Keratinocyte (primary cell): Measurements from ENCODE around the gene ZC3H13. TPM values are rescaled to one million over a fixed set of nuclear protein-coding genes. Genes with fewer than 3 reads are reported as not detected.

Experiments used
- DNase-seq: peaks from one replicate; pipeline ENCODE4 v3.0.0-alpha.2; 2011; ENCODE audit warnings: low read depth, missing footprints, low spot score
- FAIRE-seq: peaks from 2 replicates; lab custom pipeline; 2011; peaks lifted over from hg19 to GRCh38; lab: Jason Lieb, UNC
- H2AFZ ChIP-seq: 2 replicates; pipeline ENCODE4 v1.6.0; 2012; ENCODE audit warnings: low read length, control low read depth, inconsistent platforms; ENCODE audit not compliant: control insufficient read depth
- H3K27ac ChIP-seq: 2 replicates; pipeline ENCODE4 v1.5.1; 2011; ENCODE audit warnings: low read length; ENCODE audit not compliant: control insufficient read depth, insufficient read depth
- H3K27me3 ChIP-seq: 3 replicates; pipeline ENCODE4 v1.6.0; 2011; ENCODE audit warnings: low read length; ENCODE audit not compliant: control insufficient read depth, insufficient read depth; ENCODE audit errors: extremely low read depth
- H3K36me3 ChIP-seq, 2 experiments: 2 replicates in 1 of 2; 3 replicates in 1 of 2; pipeline ENCODE4 v1.5.1; 2011; ENCODE audit warnings: low read length in 2 of 2, mild to moderate bottlenecking in 1 of 2; ENCODE audit not compliant: control insufficient read depth in 2 of 2, insufficient read depth in 2 of 2; ENCODE audit errors: extremely low read depth in 1 of 2
- H3K4me1 ChIP-seq: 3 replicates; pipeline ENCODE4 v1.5.1; 2011; ENCODE audit warnings: low read length; ENCODE audit not compliant: control insufficient read depth, insufficient read depth; ENCODE audit errors: extremely low read depth
- H3K4me2 ChIP-seq: 3 replicates; pipeline ENCODE4 v1.6.0; 2011; ENCODE audit warnings: low read depth, low read length; ENCODE audit not compliant: control insufficient read depth, insufficient read depth; ENCODE audit errors: extremely low read depth
- H3K4me3 ChIP-seq, 3 experiments: fragments of 200-600 bp in 1 of 3; sonication (generic) in 1 of 3; 2 replicates in 2 of 3; 3 replicates in 1 of 3; pipeline ENCODE4 v1.5.1; 2011 to 2016; ENCODE audit warnings: low read length in 3 of 3, mild to moderate bottlenecking in 3 of 3, control low read depth in 2 of 3, inconsistent platforms in 1 of 3, low read depth in 1 of 3, mixed read lengths in 1 of 3, mixed run types in 1 of 3, moderate library complexity in 1 of 3; ENCODE audit not compliant: control insufficient read depth in 2 of 3, insufficient read depth in 2 of 3; ENCODE audit errors: extremely low read depth in 1 of 3
- H3K79me2 ChIP-seq: 2 replicates; pipeline ENCODE4 v1.6.0; 2012; ENCODE audit warnings: low read length; ENCODE audit not compliant: control insufficient read depth, insufficient read depth
- H3K9ac ChIP-seq: 3 replicates; pipeline ENCODE4 v1.6.0; 2011; ENCODE audit warnings: low read length; ENCODE audit not compliant: control insufficient read depth, insufficient read depth; ENCODE audit errors: extremely low read depth
- H3K9me1 ChIP-seq: 3 replicates; pipeline ENCODE4 v1.6.0; 2011; ENCODE audit warnings: low read length; ENCODE audit not compliant: control insufficient read depth, insufficient read depth; ENCODE audit errors: extremely low read depth
- H3K9me3 ChIP-seq: 2 replicates; pipeline ENCODE4 v1.5.1; 2012; ENCODE audit warnings: low read depth, low read length; ENCODE audit not compliant: control insufficient read depth
- H4K20me1 ChIP-seq: 3 replicates; pipeline ENCODE4 v1.6.0; 2011; ENCODE audit warnings: low read length; ENCODE audit not compliant: control insufficient read depth, insufficient read depth; ENCODE audit errors: extremely low read depth
- EZH2 ChIP-seq: IDR thresholded peaks from one replicate; pipeline ENCODE4 v1.6.1; 2012; ENCODE audit warnings: inconsistent platforms, mild to moderate bottlenecking, low read length, moderate library complexity
- dilution Hi-C: fragments of 300-500 bp; cut with MboI; formaldehyde crosslinking; loops from one replicate; pipeline ENCODE4 v1.7.0; 2020; ENCODE audit warnings: low sequenced_read_pairs; ENCODE audit not compliant: extremely low pct_ligation_motif_present
- polyA plus RNA-seq, 5 experiments: library from polyadenylated mRNA; depleted of rRNA in 3 of 5; stranded (reverse) in 3 of 5; stranded (forward) in 1 of 5; unstranded in 1 of 5; fragments of >200 nt; gene quantifications; 1 replicate in 1 of 5; 2 replicates in 3 of 5; 3 replicates in 1 of 5; pipeline versions ENCODE4 v1.2.1 to v1.2.3, GENCODE V29; 2011 to 2012; ENCODE audit warnings: missing spikeins in 2 of 5, low read depth in 1 of 5, low replicate concordance in 1 of 5
- TF ChIP-seq, protein P1 (sequence below), 3 experiments: IDR thresholded peaks in 1 of 3; conservative IDR thresholded peaks in 1 of 3; optimal IDR thresholded peaks in 1 of 3; 2 replicates in 2 of 3; 3 replicates in 1 of 3; pipeline versions ENCODE3 to v1.5.1; 2011; ENCODE audit warnings: low read length in 3 of 3, mild to moderate bottlenecking in 3 of 3, moderate library complexity in 2 of 3, control low read depth in 1 of 3, inconsistent platforms in 1 of 3; ENCODE audit not compliant: insufficient read depth in 2 of 3; ENCODE audit errors: extremely low read depth in 1 of 3

ZC3H13 gene
- polyA plus RNA-seq, 1 donor (not counting 4 experiments of a cell fraction or from before 2014, with no cell fraction given): 10.6 TPM

DNA sequence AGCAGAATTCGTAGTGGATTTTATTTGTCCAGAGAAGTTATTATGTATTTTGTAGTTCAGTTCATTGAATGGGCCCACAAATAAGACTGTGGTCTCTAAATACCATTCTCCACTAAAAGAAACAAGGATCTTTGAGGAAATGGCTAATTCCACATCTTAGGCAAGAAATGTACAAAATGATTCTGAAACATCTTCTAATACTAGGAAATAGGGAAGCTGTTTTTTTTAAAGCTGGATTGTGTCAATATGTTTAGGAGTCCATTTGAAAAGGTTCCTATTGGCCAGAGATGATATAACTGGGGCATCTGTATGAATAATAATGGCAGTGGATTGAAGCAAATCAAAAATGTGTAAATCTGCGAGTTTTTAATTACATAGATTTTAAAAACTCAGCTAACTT is 112.5 kb downstream of the ZC3H13 start:
- H3K36me3 ChIP-seq: no peaks in the 10 kb centered on the region
- no peak overlapping the region for H2AFZ ChIP-seq
- dilution Hi-C loops: no loop called here
- no peak overlapping the region for H3K4me2 ChIP-seq
- no peaks in the 10 kb centered on the region for H3K4me1 ChIP-seq
- no peak overlapping the region for H3K4me3 ChIP-seq
- no peaks in the 10 kb centered on the region for H3K9me1 ChIP-seq
- H4K20me1 ChIP-seq: no peaks in the 10 kb centered on the region
- FAIRE-seq (no peak), DNase-seq (no peak)
- no peak overlapping the region for H3K27ac ChIP-seq
- peaks cover 14% of the 10 kb centered on the region for H3K27me3 ChIP-seq
- H3K9me3 ChIP-seq: no peaks in the 10 kb centered on the region
- no peak overlapping the region for H3K9ac ChIP-seq
- no peaks in the 10 kb centered on the region for H3K79me2 ChIP-seq
- no peak for TF ChIP-seq EZH2
- TF ChIP-seq, protein P1, sequence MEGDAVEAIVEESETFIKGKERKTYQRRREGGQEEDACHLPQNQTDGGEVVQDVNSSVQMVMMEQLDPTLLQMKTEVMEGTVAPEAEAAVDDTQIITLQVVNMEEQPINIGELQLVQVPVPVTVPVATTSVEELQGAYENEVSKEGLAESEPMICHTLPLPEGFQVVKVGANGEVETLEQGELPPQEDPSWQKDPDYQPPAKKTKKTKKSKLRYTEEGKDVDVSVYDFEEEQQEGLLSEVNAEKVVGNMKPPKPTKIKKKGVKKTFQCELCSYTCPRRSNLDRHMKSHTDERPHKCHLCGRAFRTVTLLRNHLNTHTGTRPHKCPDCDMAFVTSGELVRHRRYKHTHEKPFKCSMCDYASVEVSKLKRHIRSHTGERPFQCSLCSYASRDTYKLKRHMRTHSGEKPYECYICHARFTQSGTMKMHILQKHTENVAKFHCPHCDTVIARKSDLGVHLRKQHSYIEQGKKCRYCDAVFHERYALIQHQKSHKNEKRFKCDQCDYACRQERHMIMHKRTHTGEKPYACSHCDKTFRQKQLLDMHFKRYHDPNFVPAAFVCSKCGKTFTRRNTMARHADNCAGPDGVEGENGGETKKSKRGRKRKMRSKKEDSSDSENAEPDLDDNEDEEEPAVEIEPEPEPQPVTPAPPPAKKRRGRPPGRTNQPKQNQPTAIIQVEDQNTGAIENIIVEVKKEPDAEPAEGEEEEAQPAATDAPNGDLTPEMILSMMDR (optimal IDR thresholded peaks at IDR 0.05 in 1 of 3, IDR thresholded peaks at IDR 0.05 in 1 of 3, conservative IDR thresholded peaks at IDR 0.05 in 1 of 3; ENCODE audit: extremely low read depth in 1 of 3, insufficient read depth in 2 of 3, low read length in 3 of 3): no peak

DNA sequence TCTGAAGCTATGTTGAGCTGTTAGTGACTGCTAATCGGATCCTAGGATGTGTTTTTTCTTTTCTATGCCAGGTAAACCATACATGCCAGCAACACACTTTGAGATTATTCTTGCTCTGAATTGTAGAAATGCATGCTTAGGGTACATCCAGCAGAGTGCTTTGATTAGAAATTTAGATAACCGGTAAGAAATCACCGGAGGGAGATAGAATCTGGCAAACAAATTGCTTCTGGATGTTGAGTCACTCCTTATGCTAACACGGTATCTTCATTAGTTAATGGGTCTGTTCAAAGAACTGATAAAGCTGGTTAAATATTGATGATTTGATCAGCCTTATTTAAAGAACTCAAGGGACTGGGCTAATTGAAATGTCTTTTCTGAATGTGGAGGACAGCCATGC is 115.9 kb downstream of the ZC3H13 start:
- FAIRE-seq (no peak), DNase-seq (no peak)
- H3K27me3 ChIP-seq: peaks cover 22% of the 10 kb centered on the region
- no peak overlapping the region for H3K4me3 ChIP-seq
- no peaks in the 10 kb centered on the region for H3K9me1 ChIP-seq
- no peaks in the 10 kb centered on the region for H3K9me3 ChIP-seq
- H3K4me1 ChIP-seq: no peaks in the 10 kb centered on the region
- no peak overlapping the region for H3K4me2 ChIP-seq
- H3K27ac ChIP-seq: no peak overlapping the region
- no peaks in the 10 kb centered on the region for H4K20me1 ChIP-seq
- no peaks in the 10 kb centered on the region for H3K79me2 ChIP-seq
- TF ChIP-seq, protein P1 (optimal IDR thresholded peaks at IDR 0.05 in 1 of 3, IDR thresholded peaks at IDR 0.05 in 1 of 3, conservative IDR thresholded peaks at IDR 0.05 in 1 of 3; ENCODE audit: extremely low read depth in 1 of 3, insufficient read depth in 2 of 3, low read length in 3 of 3): no peak
- TF ChIP-seq EZH2: no peak
- no peak overlapping the region for H2AFZ ChIP-seq
- H3K36me3 ChIP-seq: no peaks in the 10 kb centered on the region
- dilution Hi-C loops: no loop called here
- H3K9ac ChIP-seq: no peak overlapping the region
